Measurements from ENCODE around the gene CUZD1. TPM values are rescaled to one million over a fixed set of nuclear protein-coding genes. Genes with fewer than 3 reads are reported as not detected.

Gene CUZD1
- total RNA-seq, 1 experiment from 2014 or later, result 17.2 TPM

GRCh38 chr10:122827302-122827701 lies 18.4 kb downstream of the CUZD1 start:
- H3K79me1 ChIP-seq (ENCODE audit: insufficient read depth, low read depth, low read length, poor library complexity, severe bottlenecking), result no peaks in the 10 kb centered on the region
- no peak overlapping the region for H3K27ac ChIP-seq (ENCODE audit: insufficient read length, low read depth, low read length)
- no peak overlapping the region for H3T11ph ChIP-seq (ENCODE audit: low read length)
- H3K4me1 Mint-ChIP-seq, result peaks cover 4 to 6% of the 10 kb centered on the region in 2 experiments; a peak in 3 of 4 replicates
- no peaks in the 10 kb centered on the region for H3K79me2 ChIP-seq (ENCODE audit: insufficient read depth, low read length)
- no peak overlapping the region for H3K18ac ChIP-seq (ENCODE audit: insufficient read length, low read depth, low read length)
- TF ChIP-seq CTCF (conservative IDR thresholded peaks at IDR 0.05), result no peak
- H3K36me3 Mint-ChIP-seq (ENCODE audit: insufficient read depth in 1 of 3, low read depth in 3 of 3), result peaks cover 2 to 4% (median 2%) of the 10 kb centered on the region in 3 experiments; a peak in 1 of 7 replicates
- no peak overlapping the region for H4K91ac ChIP-seq (ENCODE audit: insufficient read length, low read depth, low read length)
- H2BK12ac ChIP-seq (ENCODE audit: insufficient read length, low read depth, low read length), result no peak overlapping the region
- H3K27me3 Mint-ChIP-seq (ENCODE audit: low read depth), result peaks cover 3% of the 10 kb centered on the region; the same call in 1 of the 2 replicates
- H3K27ac Mint-ChIP-seq, result no peak overlapping the region
- no peaks in the 10 kb centered on the region for H4K20me1 ChIP-seq (ENCODE audit: control insufficient read depth, insufficient read depth, insufficient read length)
- no peak overlapping the region for H3K56ac ChIP-seq (ENCODE audit: insufficient read length, low read depth, low read length)
- no peak overlapping the region for H3K23ac ChIP-seq (ENCODE audit: insufficient read length, low read depth, low read length)
- H3K4me3 Mint-ChIP-seq, result no peak overlapping the region
- WGBS (ENCODE audit: extremely low coverage, insufficient read length, low lambda C conversion rate), result no CpG with 5 or more reads among the region's 3 CpGs
- no peaks in the 10 kb centered on the region for H3K9me3 Mint-ChIP-seq
- H2BK120ac ChIP-seq (ENCODE audit: low read depth, low read length, poor library complexity, severe bottlenecking), result no peak overlapping the region
- H3K23me2 ChIP-seq (ENCODE audit: insufficient read length, low read depth, low read length, poor library complexity, severe bottlenecking), result no peaks in the 10 kb centered on the region
- H2BK20ac ChIP-seq (ENCODE audit: low read depth, low read length, poor library complexity, severe bottlenecking), result no peak overlapping the region
- no peak overlapping the region for H4K5ac ChIP-seq (ENCODE audit: insufficient read length, low read depth, low read length)
- no peak overlapping the region for H4K8ac ChIP-seq (replicated peaks; ENCODE audit: insufficient read length, low read depth, low read length)
- no peak for DNase-seq
- no peaks in the 10 kb centered on the region; the same call in 1 of the 2 replicates for H3K4me1 ChIP-seq (ENCODE audit: insufficient read depth, low read length)
- H3K9ac ChIP-seq (ENCODE audit: extremely low read depth, insufficient read length, low read length), result no peak overlapping the region
- H3K4me2 ChIP-seq (ENCODE audit: insufficient read depth, insufficient read length, low read length), result no peak overlapping the region
- H3K9me3 ChIP-seq (ENCODE audit: control insufficient read depth, low read depth, low read length), result no peaks in the 10 kb centered on the region
- H3K4ac ChIP-seq (ENCODE audit: low read depth, low read length), result no peak overlapping the region
- H3K14ac ChIP-seq (ENCODE audit: insufficient read depth, low read length), result no peak overlapping the region
- no peaks in the 10 kb centered on the region; the same call in 1 of the 2 replicates for H3K27me3 ChIP-seq (ENCODE audit: insufficient read depth, low read length)
- H2BK15ac ChIP-seq (ENCODE audit: low read depth, low read length), result no peak overlapping the region
- H2AK5ac ChIP-seq (ENCODE audit: insufficient read length, low read length), result no peak overlapping the region
- no peak overlapping the region for H2BK5ac ChIP-seq (ENCODE audit: insufficient read length, low read length)
- H2AFZ ChIP-seq (ENCODE audit: low read length), result no peak overlapping the region

Measured in H9 (cell line).